DOHH2 (cell line): ENCODE results near the gene SRC.

ENCODE experiments used
- H3F3A ChIP-seq: fragments of 200-600 bp; sonication (generic), shearing (Covaris generic); 2 replicates; pipeline ENCODE4 v1.6.0; 2016; ENCODE audit warnings: antibody characterized with exemption, mild to moderate bottlenecking; ENCODE audit not compliant: control insufficient read depth, insufficient read depth
- H3K27ac ChIP-seq: fragments of 200-600 bp; sonication (generic); 2 replicates; pipeline ENCODE4 v1.5.1; 2014; ENCODE audit warnings: low read depth, mild to moderate bottlenecking, low read length, moderate library complexity
- H3K27me3 ChIP-seq: fragments of 200-600 bp; sonication (generic); 2 replicates; pipeline ENCODE4 v1.6.1; 2014; ENCODE audit warnings: mild to moderate bottlenecking, low read length, mixed read lengths; ENCODE audit not compliant: control insufficient read depth
- H3K36me3 ChIP-seq: fragments of 200-600 bp; sonication (generic); 2 replicates; pipeline ENCODE4 v1.6.1; 2014; ENCODE audit warnings: mild to moderate bottlenecking, low read length, moderate library complexity, mixed read lengths; ENCODE audit not compliant: control insufficient read depth
- H3K4me1 ChIP-seq: fragments of 200-600 bp; sonication (generic); 2 replicates; pipeline ENCODE4 v1.6.1; 2014; ENCODE audit warnings: mild to moderate bottlenecking, low read length, mixed read lengths; ENCODE audit not compliant: control insufficient read depth
- H3K4me2 ChIP-seq: fragments of 200-600 bp; sonication (generic); 2 replicates; pipeline ENCODE4 v1.6.0; 2014; ENCODE audit warnings: mild to moderate bottlenecking, low read length, moderate library complexity
- H3K4me3 ChIP-seq: fragments of 200-600 bp; sonication (generic); 2 replicates; pipeline ENCODE4 v1.5.1; 2014; ENCODE audit warnings: mild to moderate bottlenecking, low read length, mixed read lengths
- H3K79me2 ChIP-seq: fragments of 200-600 bp; sonication (generic); 2 replicates; pipeline ENCODE4 v1.6.1; 2014; ENCODE audit warnings: mild to moderate bottlenecking, low read length, mixed read lengths; ENCODE audit not compliant: control insufficient read depth
- H3K9me2 ChIP-seq: fragments of 200-600 bp; sonication (generic); replicated peaks from 2 replicates; pipeline ENCODE4 v1.6.1; 2014; ENCODE audit warnings: mild to moderate bottlenecking, low read length, mixed read lengths; ENCODE audit not compliant: control insufficient read depth
- H3K9me3 ChIP-seq: fragments of 200-600 bp; sonication (generic); 2 replicates; pipeline ENCODE4 v1.6.1; 2014; ENCODE audit warnings: antibody characterized with exemption, low read length, mixed read lengths; ENCODE audit not compliant: control insufficient read depth, insufficient read depth
- H4K20me1 ChIP-seq: fragments of 200-600 bp; sonication (generic); 2 replicates; pipeline ENCODE4 v1.6.0; 2014; ENCODE audit warnings: low read depth, mild to moderate bottlenecking, antibody characterized with exemption, low read length, moderate library complexity; ENCODE audit not compliant: control insufficient read depth, insufficient read depth
- EZH2phosphoT487 ChIP-seq: fragments of 200-600 bp; sonication (generic); IDR thresholded peaks from 2 replicates; pipeline ENCODE4 v1.6.1; 2017; ENCODE audit warnings: borderline replicate concordance, mild to moderate bottlenecking, antibody characterized with exemption, low read length, moderate library complexity, mixed read lengths
- TF ChIP-seq, protein P1 (sequence below): fragments of 200-600 bp; sonication (generic); IDR thresholded peaks from one replicate; pipeline ENCODE4 v1.5.1; 2014; ENCODE audit warnings: antibody characterized with exemption, mild to moderate bottlenecking, low read depth, low read length; ENCODE audit not compliant: poor library complexity, severe bottlenecking

SRC gene

DNA sequence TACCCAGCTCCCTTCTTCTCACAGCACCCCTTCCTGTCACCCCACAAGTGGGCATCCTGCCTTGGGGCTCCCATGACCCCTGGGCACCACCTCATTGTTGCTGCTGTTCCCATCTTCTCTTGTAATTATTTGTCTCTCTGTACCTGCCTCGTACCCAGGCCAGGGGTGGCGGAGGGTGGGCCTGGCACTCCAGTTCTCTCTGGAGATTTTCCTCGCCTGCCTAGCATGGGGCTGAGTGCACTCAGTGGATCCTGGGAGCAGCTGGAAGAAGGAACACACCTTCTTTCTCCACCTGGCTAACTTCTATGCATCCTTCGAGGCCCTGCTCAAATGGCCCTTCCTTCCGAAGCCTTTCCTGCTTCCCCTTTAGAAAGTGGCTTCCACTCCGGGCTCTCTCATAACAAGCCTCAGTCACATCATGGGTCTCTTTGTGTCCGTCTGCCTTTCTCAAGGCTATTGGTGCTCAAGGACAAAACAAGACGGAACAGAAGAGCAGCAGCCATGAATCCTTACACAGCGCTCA, 79.2 kb downstream of the SRC start:
- no peaks in the 10 kb centered on the region for H3K9me3 ChIP-seq
- H3K36me3 ChIP-seq, result no peaks in the 10 kb centered on the region
- no peaks in the 10 kb centered on the region for H4K20me1 ChIP-seq
- no peaks in the 10 kb centered on the region for H3K9me2 ChIP-seq
- H3K79me2 ChIP-seq, result no peaks in the 10 kb centered on the region
- H3K4me1 ChIP-seq, result no peaks in the 10 kb centered on the region
- H3K4me3 ChIP-seq, result no peak overlapping the region
- TF ChIP-seq, protein P1, sequence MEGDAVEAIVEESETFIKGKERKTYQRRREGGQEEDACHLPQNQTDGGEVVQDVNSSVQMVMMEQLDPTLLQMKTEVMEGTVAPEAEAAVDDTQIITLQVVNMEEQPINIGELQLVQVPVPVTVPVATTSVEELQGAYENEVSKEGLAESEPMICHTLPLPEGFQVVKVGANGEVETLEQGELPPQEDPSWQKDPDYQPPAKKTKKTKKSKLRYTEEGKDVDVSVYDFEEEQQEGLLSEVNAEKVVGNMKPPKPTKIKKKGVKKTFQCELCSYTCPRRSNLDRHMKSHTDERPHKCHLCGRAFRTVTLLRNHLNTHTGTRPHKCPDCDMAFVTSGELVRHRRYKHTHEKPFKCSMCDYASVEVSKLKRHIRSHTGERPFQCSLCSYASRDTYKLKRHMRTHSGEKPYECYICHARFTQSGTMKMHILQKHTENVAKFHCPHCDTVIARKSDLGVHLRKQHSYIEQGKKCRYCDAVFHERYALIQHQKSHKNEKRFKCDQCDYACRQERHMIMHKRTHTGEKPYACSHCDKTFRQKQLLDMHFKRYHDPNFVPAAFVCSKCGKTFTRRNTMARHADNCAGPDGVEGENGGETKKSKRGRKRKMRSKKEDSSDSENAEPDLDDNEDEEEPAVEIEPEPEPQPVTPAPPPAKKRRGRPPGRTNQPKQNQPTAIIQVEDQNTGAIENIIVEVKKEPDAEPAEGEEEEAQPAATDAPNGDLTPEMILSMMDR, result no peak
- no peak for TF ChIP-seq EZH2phosphoT487
- peaks cover 20% of the 10 kb centered on the region for H3K27me3 ChIP-seq
- H3F3A ChIP-seq, result no peaks in the 10 kb centered on the region
- no peak overlapping the region for H3K4me2 ChIP-seq
- no peak overlapping the region for H3K27ac ChIP-seq

DNA sequence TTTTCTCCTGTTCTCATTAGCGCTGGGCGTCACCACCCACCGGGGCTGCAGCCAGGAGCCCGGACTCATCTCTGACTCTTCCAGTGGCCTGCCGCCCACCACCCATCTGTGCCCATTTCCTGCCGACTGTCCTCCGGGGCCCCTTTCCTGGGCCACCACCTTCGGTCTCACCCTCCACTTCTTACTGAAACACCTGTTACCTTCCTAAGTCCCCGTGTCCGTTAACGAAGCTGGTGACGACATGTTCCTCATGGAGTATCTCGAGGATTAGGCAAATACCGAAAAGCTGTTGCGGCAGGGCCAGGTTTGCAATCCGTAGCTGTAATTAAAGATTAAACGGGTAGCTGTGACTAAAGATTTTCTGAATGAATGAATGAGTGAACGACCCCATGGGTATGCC, 80.2 kb downstream of the SRC start:
- TF ChIP-seq, protein P1, result no peak
- no peak for TF ChIP-seq EZH2phosphoT487
- Histone ChIP-seq H3K27me3 (peaks cover 23% of the 10 kb centered on the region), H3K4me2 (no peak overlapping the region), H4K20me1 (no peaks in the 10 kb centered on the region), H3K4me1 (no peaks in the 10 kb centered on the region), H3K27ac (no peak overlapping the region), H3K36me3 (no peaks in the 10 kb centered on the region), H3K4me3 (no peak overlapping the region), H3K9me2 (no peaks in the 10 kb centered on the region), H3K79me2 (no peaks in the 10 kb centered on the region), H3F3A (no peaks in the 10 kb centered on the region), H3K9me3 (no peaks in the 10 kb centered on the region)

DNA sequence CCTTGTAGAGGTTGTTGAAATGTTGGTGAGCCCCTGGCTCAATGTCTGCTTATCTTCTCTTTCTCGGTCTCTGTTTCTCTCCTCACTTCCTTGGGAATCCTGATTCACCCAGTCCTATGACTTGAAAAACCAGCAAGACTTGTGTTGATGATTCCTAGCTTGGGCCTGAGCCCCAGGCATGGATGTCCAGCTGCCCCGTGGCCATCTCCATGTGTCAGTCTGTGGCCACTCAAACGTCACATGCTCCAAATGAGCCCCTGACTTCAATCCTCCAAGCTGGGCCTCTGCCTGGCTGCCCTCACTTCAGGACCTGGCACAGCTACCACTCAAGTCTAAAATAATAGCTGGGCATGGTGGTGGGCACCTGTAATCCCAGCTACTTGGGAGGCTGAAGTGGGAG, 81.0 kb downstream of the SRC start:
- peaks cover 20% of the 10 kb centered on the region for H3K27me3 ChIP-seq
- no peaks in the 10 kb centered on the region for H3K9me2 ChIP-seq
- H3K9me3 ChIP-seq, result no peaks in the 10 kb centered on the region
- H3K79me2 ChIP-seq, result no peaks in the 10 kb centered on the region
- TF ChIP-seq, protein P1, result no peak
- TF ChIP-seq EZH2phosphoT487, result no peak
- H3F3A ChIP-seq, result no peaks in the 10 kb centered on the region
- no peaks in the 10 kb centered on the region for H3K36me3 ChIP-seq
- no peak overlapping the region for H3K4me3 ChIP-seq
- H3K27ac ChIP-seq, result no peak overlapping the region
- H4K20me1 ChIP-seq, result no peaks in the 10 kb centered on the region
- no peaks in the 10 kb centered on the region for H3K4me1 ChIP-seq
- no peak overlapping the region for H3K4me2 ChIP-seq

DNA sequence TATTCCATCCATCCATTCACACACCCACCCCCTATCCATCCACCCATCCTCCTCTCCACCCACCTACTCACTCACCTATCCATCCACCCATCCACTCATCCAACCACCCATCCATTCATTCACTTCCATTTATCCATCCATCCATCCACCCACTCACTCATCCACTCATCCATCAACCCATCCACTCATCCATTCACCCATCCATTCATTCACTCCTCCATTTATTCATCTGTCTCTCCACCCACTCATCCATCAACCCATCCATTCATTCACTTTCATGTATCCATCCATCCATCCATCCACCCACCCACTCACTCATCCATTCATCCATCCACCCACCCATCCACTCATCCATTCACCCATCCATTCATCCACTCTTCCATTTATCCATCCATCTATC, 84.1 kb downstream of the SRC start:
- Histone ChIP-seq H3K9me3 (no peaks in the 10 kb centered on the region), H3K4me3 (no peak overlapping the region), H3K79me2 (no peaks in the 10 kb centered on the region), H3K9me2 (no peaks in the 10 kb centered on the region), H4K20me1 (no peaks in the 10 kb centered on the region), H3K27ac (no peak overlapping the region), H3K4me1 (no peaks in the 10 kb centered on the region), H3K4me2 (no peak overlapping the region), H3K36me3 (no peaks in the 10 kb centered on the region), H3F3A (no peaks in the 10 kb centered on the region), H3K27me3 (peaks cover 23% of the 10 kb centered on the region)
- TF ChIP-seq, protein P1, result no peak
- no peak for TF ChIP-seq EZH2phosphoT487
